K562 (cell line): ENCODE measurements around the gene PIP5KL1. TPM values are rescaled to one million over a fixed set of nuclear protein-coding genes. Genes with fewer than 3 reads are reported as not detected.
A peak's percentile ranks its signal among the peaks of the same experiment; 100 is the strongest.

Experiments used
- BRD4 ChIP-seq: fragments of 200-600 bp; sonication (generic); IDR thresholded peaks from 2 replicates; pipeline ENCODE4 v1.6.1; 2017; ENCODE audit warnings: inconsistent platforms
- CEBPZ ChIP-seq: fragments of 150-350 bp; IDR thresholded peaks from 2 replicates; pipeline ENCODE4 v1.6.1; 2014; ENCODE audit warnings: low read depth, mild to moderate bottlenecking, low read length, borderline replicate concordance
- E2F8 ChIP-seq: fragments of 450-650 bp; IDR thresholded peaks from 2 replicates; pipeline ENCODE4 v1.7.1; 2018; ENCODE audit warnings: mild to moderate bottlenecking, low read depth; ENCODE audit not compliant: partially characterized antibody
- EP400 ChIP-seq: fragments of 450-650 bp; IDR thresholded peaks from 2 replicates; pipeline ENCODE4 v1.6.1; 2017; ENCODE audit warnings: antibody characterized with exemption, mild to moderate bottlenecking, moderate library complexity
- FOXP4 ChIP-seq: sonication (generic); formaldehyde crosslinking; IDR thresholded peaks from 2 replicates; pipeline ENCODE4 v1.8.0; 2022; ENCODE audit warnings: mild to moderate bottlenecking, missing genetic modification reagents, borderline replicate concordance
- ILK ChIP-seq: fragments of 450-650 bp; IDR thresholded peaks from 2 replicates; pipeline ENCODE4 v1.6.1; 2016; ENCODE audit warnings: missing genetic modification characterization, low read depth, mild to moderate bottlenecking, missing compliant biosample characterization, moderate library complexity, borderline replicate concordance
- KLF10 ChIP-seq: fragments of 250-450 bp; sonication (Bioruptor Pico); IDR thresholded peaks from 2 replicates; pipeline ENCODE4 v1.6.1; 2021; ENCODE audit warnings: matching md5 sums
- STAT5B ChIP-seq: fragments of 250-450 bp; sonication (Bioruptor Pico); IDR thresholded peaks from 2 replicates; pipeline ENCODE4 v1.8.0; 2021; ENCODE audit warnings: mild to moderate bottlenecking, inconsistent platforms
- TAF15 ChIP-seq: fragments of 200-400 bp; formaldehyde crosslinking; IDR thresholded peaks from 2 replicates; pipeline ENCODE4 v1.6.1; 2017; ENCODE audit warnings: mild to moderate bottlenecking, low read depth, low read length, moderate library complexity
- TFAP4 ChIP-seq: sonication (generic); formaldehyde crosslinking; IDR thresholded peaks from 2 replicates; pipeline ENCODE4 v1.8.0; 2022; ENCODE audit warnings: missing genetic modification reagents, mild to moderate bottlenecking, moderate library complexity, borderline replicate concordance
- TGIF2 ChIP-seq: sonication (generic); formaldehyde crosslinking; IDR thresholded peaks from 2 replicates; pipeline ENCODE4 v1.8.1; 2022; ENCODE audit warnings: mild to moderate bottlenecking, missing genetic modification reagents, moderate library complexity
- ZBTB33 ChIP-seq: sonication (generic); formaldehyde crosslinking; IDR thresholded peaks from 2 replicates; pipeline ENCODE4 v1.8.1; 2023; ENCODE audit warnings: mild to moderate bottlenecking, missing genetic modification reagents
- ZBTB9 ChIP-seq: fragments of 450-650 bp; formaldehyde crosslinking; IDR thresholded peaks from 2 replicates; pipeline ENCODE4 v1.4.0; 2020; ENCODE audit warnings: mild to moderate bottlenecking, moderate library complexity
- ZNF282 ChIP-seq: sonication (generic); formaldehyde crosslinking; IDR thresholded peaks from 2 replicates; pipeline ENCODE4 v1.8.1; 2023; ENCODE audit warnings: missing genetic modification reagents
- ZNF354B ChIP-seq: fragments of 250-450 bp; sonication (Bioruptor Pico); IDR thresholded peaks from 2 replicates; pipeline ENCODE4 v1.4.0; 2020
- ZNF57 ChIP-seq: fragments of 450-650 bp; formaldehyde crosslinking; IDR thresholded peaks from 2 replicates; pipeline ENCODE4 v1.4.0; 2020; ENCODE audit warnings: mild to moderate bottlenecking, moderate library complexity
- polyA plus RNA-seq, 8 experiments: library from polyadenylated mRNA; depleted of rRNA in 4 of 8; stranded (reverse) in 5 of 8; unstranded in 3 of 8; fragments of >200 nt; fragmentation: Nextera tagmentation in 2 of 8; fragmentation: Illumina TruSeq in 1 of 8; extraction: Ambion mirVana in 2 of 8; extraction: Trizol in 1 of 8; gene quantifications; 2 replicates each; pipeline versions ENCODE4 v1.2.1 to v1.2.3, GENCODE V29; 2011 to 2014; ENCODE audit warnings: inconsistent platforms in 1 of 8, missing spikeins in 1 of 8
- total RNA-seq, 7 experiments: library from RNA; depleted of rRNA in 6 of 7; stranded (reverse); fragments of >200 nt in 6 of 7; fragmentation: Illumina TruSeq in 2 of 7; extraction: Trizol in 2 of 7; gene quantifications; 2 replicates each; pipeline versions ENCODE4 v1.2.1 to v1.2.3, GENCODE V29; 2011 to 2021; ENCODE audit warnings: low replicate concordance in 1 of 7

Gene PIP5KL1
- total and polyA plus RNA-seq, 9 of the 15 experiments (the other 6 are each of a cell fraction or from before 2014, with no cell fraction given), result 0.18 to 4.8 (median 1.2) TPM

GRCh38 chr9:127943731-127944144 is 13.2 kb upstream of the PIP5KL1 start (continued):
- TF ChIP-seq TFAP4 (CRISPR knock-in tag) (peak; percentile 56; the same call in 1 of the 2 replicates), ZNF57 (no peak), TAF15 (no peak), ZNF282 (CRISPR knock-in tag) (no peak), TGIF2 (no peak), CEBPZ (no peak), ILK (tag) (no peak), FOXP4 (CRISPR knock-in tag) (no peak), ZNF354B (no peak), KLF10 (CRISPR knock-in tag) (no peak), STAT5B (CRISPR knock-in tag) (no peak), ZBTB9 (no peak), ZBTB33 (CRISPR knock-in tag) (no peak), E2F8 (no peak), BRD4 (no peak), EP400 (no peak)
